HG03457 (cell line): ENCODE data around the gene TBCD.
"Not testable (repeated sequence)": the region's sequence is repeated elsewhere in the genome, so short reads cannot be mapped to it uniquely, and the experiment has no call there.

Source experiments
- ATAC-seq: cut with Tn5 transposase; IDR thresholded peaks from one replicate; pipeline ENCODE4 v1.9.1; 2021; ENCODE audit warnings: moderate number of reproducible peaks; ENCODE audit not compliant: unreplicated experiment

TBCD gene

DNA sequence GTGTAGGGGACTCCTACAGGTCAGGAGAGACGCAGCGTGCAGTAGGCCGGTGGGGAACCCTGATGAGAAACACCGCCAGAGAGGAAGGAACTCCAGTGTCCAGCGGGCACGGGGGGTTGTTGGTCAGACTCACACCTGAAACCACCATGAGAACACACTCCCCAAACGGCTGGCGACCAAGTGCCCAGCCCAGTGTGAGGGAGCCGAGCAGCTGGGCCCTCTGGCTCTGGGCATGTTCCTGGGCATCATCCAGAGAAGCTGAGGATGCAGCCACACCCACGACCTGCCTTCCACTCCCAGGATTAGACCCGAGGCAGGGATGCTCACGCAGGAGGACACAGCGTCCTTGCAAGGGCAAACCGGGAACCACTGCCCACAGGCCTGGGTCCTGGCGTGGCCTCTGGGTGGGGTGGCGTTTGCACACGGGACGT is 196.2 kb downstream of the TBCD start:
- ATAC-seq, result no peak

DNA sequence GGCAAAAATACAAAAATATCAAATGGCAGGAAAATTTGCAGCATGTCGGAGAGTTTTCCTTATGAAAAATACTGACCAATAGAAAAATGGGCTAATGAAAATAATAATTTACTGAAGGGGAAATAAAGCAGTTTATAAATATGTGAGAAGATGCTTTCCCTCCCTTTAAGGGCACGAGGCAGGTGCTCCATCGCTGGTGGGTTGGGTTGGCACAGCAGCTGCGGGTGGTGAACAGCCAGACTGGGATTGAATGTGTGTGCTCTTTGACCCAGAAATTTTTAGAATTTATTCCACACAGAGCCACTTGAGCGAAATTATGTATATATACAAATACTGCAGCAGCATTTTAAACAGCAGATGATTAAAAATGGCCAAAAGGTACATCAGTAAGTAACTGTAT is 197.1 kb downstream of the TBCD start:
- ATAC-seq, result no peak

DNA sequence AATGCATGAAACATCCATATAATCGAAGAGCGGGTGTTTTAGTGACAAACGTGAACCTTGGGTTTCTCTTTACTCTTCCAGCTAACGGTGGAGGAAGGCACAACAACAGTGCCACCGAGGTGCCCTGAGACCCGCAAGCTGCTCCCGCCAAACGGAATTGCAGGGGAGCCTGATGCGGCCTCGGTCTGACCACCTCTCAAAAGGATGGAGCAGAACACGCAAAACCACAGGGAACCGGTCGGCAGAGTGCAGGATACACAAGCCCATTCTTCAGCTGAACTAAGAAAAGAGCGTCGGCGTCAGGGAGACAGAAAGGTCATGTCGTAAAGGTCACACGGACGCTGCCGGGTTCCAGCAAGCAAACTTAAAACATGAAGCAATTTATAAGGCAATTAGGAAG is 197.5 kb downstream of the TBCD start:
- ATAC-seq, result no peak

DNA sequence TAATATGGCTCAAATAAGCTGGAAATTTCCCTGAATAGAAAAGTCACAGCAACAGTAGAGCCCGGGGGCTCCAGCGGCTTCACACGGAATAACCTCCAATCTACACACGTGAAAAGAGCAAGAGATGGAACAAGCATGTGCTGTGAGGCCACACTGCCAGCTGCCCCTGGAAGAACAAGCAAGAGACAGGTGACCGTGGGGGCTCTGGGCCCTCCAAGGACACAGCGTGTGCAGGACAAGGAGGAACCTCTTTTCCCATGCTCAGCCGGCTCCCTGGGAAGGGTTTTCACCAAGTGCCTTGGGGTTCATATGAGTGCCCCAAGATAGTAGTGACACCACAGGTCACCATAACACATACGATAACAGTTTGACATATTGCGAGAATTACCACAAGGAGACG is 198.1 kb downstream of the TBCD start:
- ATAC-seq, result no peak

DNA sequence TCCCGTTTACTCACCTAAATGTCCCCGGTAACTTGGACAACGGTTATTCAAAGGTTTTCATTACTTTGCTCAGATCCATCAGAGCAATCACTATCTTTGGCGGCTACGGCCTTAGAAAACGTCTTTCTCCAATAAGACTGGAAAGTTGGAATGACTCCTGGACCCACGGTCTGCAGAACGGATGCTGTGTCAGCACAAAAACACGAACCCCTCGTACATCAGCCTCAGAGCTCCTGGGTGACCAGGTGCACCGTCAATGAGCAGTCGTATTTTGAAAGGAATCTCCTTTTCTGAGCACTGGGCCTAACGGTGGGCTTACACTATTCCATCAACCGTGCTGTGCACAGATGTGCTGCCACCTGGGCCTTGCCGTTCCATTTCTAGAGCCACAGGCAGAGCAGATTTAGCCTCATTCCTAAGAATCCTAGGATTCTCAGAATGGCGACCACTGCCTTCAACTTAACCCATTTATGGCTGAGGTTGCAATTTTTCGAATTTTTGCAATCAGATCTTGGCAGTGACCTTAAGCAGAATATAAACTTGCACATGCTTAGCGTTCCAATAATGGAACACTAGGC is 198.7 kb downstream of the TBCD start:
- ATAC-seq, result no peak

DNA sequence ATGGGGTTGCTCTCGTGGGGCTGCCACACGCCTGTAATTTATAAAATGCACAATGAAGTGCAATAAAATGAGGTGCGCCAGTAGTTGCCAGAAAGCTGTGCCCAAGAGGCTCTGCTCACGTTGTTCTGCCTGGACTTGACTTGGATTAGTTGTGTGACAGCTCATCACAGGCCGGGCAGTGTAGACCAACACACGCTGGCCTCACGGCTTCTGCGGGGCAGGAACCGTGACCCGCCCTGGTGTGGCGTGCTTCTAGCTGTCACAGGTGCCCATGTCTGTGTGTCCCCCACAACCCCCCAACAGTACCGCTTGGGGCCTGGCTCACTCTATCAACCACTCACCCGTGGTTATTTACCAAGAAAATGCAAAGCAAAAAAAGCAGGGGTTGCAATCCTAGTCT is 200.2 kb downstream of the TBCD start:
- ATAC-seq, result no peak

DNA sequence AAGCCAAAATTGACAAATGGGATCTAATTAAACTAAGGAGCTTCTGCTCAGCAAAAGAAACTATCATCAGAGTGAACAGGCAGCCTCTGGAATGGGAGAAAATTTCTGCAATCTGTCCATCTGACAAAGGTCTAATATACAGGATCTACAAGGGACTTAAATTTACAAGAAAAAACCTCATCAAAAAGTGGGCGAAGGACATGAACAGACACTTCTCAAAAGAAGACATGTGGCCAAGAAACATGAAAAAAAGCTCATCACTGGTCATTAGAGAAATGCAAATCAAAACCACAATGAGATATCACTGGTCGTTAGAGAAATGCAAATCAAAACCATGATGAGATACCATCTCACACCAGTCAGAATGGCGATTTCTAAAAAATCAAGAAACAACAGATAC is 203.2 kb downstream of the TBCD start:
- not testable (repeated sequence) for ATAC-seq

DNA sequence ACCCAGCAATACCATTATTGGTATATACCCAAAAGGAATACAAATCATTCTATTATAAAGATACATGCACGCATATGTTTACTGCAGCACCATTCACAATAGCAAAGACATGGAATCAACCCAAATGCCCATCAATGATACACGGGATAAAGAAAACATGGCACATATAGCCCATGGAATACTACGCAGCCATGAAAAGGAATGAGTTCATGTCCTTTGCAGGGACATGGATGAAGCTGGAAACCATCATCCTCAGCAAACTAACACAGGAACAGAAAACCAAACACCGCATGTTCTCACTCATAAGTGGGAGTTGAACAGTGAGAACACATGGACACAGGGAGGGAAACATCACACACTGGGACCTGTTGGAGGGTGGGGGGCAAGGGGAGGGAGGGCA is 203.8 kb downstream of the TBCD start:
- not testable (repeated sequence) for ATAC-seq

DNA sequence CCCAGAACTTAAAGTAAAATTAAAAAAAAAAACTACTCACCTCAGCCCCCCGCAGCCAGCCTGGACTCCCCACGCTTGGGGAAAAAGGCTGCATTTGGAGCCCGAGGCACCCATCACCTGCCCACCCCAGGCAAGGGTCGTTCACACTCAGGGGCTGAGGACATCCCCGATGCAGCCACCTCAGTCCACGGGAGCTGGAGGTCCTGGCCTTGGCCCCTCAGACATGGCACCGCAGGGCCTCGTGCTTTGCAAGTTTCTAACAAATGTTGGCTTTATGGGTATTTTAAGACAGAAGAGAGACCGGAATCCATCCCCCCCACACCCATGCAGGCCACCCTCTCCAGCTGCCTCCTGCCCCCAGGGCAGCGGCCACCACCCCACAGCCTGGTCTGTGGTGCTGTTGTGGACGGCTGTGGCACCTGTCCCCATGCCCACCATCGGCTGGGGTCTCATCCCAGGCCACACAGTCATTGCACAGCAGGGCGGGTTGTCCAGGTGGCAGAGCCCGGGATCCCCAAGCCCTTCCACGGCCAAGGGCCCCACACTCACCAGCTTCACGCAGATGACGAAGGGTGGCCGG is 204.4 kb downstream of the TBCD start:
- ATAC-seq, result no peak

DNA sequence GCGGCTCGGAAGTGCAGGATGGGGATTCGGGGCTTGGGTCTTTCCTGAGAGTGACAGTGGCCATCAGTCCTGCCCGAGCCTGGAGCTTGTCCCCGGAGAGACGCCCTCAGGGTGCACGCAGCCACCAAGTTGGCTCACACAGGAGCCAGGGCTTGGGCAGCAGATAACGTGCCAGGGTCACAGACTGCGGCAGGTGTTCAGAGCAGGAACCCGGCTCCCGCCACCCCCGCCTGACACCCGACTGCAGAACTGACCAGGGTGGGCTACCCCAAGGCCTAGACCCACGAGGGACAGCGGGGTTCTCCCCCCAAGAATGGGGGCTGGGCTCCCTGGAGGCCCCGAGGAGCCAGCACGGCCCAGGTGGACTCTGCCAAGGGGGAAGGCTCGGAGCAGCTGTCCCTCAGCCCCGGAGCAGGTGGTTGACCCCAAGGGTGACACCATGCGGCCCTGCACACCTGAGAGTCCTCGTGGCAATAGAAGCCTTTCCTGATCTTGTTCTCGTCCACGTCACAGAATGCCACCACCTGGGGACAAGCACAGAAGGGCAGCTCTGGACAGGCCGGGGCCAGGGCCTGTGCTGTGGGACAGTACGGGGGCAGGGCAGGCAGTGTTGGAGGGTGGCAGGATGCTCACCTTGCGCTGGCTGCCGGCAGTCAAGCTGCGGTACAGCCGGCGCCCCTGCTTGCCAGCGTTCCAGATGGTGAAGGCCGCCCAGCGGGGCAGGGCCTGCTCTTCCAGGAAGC is 205.0 kb downstream of the TBCD start:
- ATAC-seq, result no peak

DNA sequence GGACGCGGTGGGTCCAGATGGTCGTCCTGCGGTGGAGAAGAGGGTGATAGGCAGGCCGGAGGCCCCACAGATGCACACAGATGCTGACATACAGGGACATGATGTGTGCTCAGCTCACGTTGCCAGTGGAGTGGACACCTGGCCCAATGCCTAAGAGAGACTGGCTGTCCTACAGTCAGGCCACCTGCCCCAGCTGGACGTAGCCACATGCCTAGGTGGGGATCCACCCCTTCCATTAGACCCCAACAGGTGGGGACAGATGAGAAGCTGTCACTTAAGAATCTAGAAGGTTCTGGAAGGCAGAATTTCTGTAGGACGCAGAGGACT is 205.6 kb downstream of the TBCD start:
- no peak for ATAC-seq

DNA sequence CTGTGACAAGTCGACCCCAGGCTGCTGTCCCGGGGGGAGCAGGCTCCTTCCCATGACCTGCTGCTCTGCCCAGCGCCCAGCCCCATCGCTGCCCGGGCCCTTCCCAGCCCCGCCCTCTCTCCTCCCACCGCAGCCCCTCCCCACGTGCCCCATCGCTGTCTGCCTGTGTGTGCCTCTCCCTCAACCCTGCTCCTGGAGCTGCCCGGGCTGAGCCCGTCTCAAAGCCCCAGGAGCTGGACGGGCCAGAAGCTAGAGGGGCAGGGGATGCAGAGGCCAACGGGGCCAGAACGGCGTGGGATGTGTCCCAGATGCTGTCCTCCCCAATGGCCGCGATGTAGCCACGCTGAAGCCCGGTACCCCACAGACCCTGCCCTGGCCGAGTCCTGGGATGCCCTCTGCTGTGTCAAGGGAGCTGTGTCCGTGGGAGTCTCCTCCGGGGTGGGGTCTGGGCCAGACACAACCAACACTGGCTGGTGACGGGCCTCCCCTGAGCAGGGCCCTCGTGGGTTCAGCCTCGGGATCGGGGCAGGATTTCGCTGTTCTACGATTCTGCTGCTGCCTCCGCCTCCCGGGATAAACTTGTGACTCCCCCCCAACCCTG is 206.2 kb downstream of the TBCD start:
- no peak for ATAC-seq

DNA sequence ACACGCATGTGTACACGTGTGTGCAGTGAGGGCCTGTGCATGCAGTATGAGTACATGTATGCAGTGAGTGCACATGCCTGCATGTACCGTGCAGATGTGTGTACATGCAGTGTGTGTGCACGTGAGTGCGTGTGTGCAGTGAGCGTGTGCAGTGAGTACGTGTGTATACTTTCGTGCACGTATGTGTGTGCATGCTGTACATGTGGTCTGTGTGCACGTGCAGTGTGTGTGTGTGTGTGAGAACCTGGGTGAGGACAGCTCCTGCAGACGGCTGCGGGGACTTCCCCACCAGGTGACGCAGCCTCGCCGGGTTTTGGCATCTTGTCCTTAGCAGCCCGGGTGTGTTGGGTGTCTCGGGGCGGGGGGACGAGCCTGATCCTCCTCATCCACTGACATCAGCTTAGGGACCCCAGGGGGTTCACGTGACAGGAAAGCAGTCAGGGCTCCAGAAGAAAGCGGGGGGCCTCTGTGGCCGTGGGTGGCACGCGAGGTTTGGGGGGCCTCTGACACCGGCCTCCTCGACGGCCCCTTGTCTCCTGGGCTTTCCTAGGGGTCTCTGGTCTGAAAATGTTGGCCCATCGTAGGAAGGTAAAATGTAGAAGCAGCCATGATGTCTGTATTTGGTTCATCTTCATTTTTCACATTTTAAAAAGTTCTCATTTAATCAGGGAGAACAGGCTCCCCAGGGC is 207.5 kb downstream of the TBCD start:
- ATAC-seq, result no peak

DNA sequence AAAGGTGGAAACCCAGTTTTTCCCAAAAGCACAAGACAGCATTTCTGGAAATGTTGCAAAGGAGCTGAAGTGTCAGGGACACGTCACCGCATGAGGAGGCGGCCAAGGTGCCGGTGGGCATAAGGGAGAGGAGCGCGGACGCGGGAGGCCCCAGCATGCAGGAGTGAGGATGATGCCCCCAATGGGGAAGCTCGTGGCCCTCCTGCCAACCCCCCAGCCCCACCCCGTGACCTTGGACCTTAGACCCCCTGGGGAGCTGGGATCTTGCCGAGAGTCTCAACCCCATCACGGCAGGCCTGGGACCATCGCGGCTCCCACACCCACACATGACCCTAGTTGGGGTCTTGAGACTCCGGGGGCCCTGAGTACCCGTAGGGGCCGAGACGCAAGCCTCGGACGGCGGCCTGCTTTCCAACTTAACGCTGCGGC is 208.1 kb downstream of the TBCD start:
- ATAC-seq, result no peak

DNA sequence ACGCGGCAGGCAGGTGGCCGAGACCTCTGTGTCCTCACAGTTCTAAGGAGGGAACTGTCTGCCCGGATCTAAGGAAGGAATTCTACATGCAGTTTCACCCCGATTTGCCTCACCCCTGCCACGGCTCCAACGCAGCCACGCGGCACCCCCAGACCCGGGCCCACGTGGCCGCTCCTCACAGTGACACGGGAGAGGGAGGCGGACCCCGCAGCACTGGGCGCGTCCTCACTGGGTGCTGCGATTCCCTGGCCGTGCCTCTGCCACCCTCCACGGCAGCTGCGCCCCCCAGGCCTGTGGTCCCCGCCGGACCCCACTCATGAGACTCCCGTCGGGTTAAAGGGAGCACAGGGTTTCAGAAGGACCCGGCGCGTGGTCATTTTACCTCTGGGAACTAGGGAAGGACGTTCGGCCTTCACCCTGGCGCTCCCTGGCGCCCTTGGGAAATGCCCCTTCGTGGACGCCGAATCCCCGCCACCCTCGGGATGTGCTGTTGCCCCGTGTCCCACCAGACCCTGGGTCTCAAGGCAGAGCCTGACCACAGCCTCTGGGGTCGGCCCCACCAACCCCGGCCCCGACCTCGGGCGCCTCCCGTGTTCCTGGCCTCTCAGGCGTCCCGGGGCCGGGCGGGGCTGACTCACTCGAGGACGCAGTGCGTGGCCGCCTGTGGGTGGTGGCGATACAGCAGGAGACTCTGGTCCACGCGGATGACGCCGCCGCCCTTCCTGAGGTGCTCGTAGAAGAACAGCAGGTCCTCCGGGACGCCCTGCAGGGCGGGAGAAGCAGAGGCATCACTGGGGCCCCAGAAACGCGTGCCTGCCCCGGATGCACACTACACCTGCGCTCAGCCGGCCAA is 208.8 kb downstream of the TBCD start:
- ATAC-seq, result no peak

DNA sequence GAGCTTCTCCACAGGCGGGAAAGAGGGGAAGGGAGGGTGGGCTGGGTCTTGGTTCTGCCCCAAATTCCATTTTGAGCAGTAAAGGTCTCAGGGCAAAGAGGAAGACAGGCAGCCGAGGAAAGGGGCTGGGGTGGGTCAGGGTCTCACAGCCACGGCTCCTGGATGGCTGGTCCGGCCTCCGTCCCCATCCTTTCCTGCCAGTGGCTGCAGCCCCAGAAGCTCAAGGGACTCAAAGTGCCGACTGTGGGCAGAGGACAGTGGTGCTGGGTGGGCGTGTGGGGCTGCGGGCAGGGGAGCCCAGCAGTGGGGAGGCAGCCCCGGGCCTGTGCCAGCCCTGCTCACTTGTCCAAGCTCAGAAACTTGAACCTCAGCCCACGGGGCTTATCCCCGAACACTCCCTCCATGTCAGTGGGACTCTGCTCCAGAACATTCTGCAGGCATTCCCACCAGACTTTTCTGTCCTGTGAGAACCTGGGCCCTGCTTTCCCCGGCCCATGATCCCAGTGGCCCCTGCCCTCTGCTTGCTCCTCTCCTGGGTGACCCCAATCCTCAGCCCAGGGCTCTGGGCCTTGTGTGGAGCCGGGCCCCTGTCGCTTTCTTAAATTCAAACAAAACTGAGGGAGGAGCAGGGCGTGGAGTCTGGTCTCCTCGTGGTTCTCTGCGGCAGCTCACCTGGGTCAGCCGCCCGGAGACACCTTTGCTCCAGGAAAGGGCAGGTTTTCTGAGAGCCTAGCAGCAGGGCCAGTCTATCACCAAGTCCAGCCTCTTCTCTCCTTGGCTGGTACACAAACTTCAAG is 209.7 kb downstream of the TBCD start:
- ATAC-seq, result no peak

DNA sequence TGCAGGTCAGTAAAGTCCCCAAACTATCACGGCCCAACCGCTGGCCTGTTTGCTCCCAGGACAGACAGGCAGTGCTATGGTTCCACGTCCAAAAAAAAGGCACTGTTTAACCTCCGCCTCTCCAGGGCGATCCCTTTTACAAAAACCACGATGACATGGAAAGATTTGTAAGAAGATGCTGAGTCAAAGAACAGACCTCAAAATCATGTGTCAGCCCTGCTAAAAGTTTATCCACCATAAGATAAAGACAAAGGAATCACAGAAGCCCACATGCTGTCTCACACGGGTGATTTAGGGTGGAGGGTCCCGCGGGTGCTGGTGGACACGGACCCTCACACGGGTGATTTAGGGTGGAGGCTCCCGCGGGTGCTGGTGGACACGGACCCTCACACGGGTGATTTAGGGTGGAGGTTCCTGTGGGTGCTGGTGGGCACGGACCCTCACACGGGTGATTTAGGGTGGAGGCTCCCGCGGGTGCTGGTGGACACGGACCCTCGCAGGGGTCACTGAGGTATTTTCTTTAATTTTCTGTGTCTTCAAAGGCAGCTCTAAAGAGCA is 210.4 kb downstream of the TBCD start:
- no peak for ATAC-seq

DNA sequence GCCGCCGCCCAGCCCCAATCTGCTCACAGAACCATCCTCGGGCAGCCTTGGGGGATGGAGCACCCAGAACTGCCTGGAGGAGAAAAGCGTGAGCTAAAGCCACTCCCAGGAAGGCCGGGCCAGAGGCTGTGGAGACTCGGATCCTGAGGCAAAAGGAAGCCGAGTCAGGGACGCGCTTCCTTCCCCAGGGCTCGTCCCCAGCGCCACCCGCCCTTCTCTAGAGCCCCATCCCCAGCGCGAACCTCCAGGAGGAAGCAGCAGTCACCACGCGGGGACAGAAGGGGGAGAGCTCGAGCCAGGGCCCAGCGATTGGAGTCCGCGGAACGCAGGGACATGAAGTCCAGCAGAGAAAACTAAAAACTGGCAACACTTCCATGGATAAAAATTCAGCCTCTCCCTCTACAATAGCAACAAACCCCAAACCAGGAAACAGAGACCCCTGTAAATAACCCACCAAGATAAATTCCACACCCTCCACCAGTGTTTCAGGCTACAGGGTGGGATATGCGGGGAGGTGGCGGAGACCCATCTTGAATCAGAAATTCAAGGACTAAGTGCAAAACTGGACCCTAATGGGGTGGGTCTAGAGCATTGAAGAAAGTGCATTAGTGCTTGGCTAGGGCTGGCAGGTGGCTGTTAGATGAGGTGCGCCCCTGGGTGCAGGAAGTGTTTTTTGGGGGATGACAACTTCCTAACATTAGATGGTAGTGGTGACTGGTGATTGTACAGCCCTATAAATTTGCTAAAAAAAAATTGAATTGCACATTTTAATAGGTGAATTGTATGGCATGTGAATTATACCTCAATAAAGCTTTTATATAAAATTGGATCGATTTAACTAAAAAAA is 211.5 kb downstream of the TBCD start:
- ATAC-seq, result no peak

DNA sequence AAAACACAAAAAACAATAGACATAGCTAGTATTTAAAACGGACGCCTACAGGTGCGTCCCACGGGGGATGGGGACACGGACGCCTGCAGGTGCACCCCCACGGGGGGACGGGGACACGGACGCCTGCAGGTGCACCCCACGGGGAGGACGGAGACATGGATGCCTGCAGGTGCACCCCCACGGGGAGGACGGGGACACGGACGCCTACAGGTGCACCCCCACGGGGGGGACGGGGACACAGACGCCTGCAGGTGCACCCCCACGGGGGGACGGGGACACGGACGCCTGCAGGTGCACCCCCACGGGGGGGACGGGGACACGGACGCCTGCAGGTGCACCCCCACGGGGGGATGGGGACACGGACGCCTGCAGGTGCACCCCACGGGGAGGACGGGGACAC is 212.6 kb downstream of the TBCD start:
- ATAC-seq, result not testable (repeated sequence)
